ENCODE data around the gene P2RY12. TPM values are rescaled to one million over a fixed set of nuclear protein-coding genes. Genes with fewer than 3 reads are reported as not detected.

The P2RY12 gene
- total RNA-seq, 1 donor, result under 0.01 TPM

- TF ChIP-seq CTCF (IDR thresholded peaks at IDR 0.05; ENCODE audit: insufficient read depth, low read depth, low read length), result no peak
- DNase-seq (ENCODE audit: low read depth), result no peak
- H3K4me3 ChIP-seq (ENCODE audit: low read depth, low read length), result no peak overlapping the region
Measured at GRCh38 chr3:151307583-151308488, 76.7 kb downstream of the P2RY12 start.

GRCh38 chr3:151307131-151307530 lies 77.4 kb downstream of the P2RY12 start:
- no peak overlapping the region for H3K4me3 ChIP-seq (ENCODE audit: low read depth, low read length)
- no peak for TF ChIP-seq CTCF (IDR thresholded peaks at IDR 0.05; ENCODE audit: insufficient read depth, low read depth, low read length)
- DNase-seq (ENCODE audit: low read depth), result no peak

- no peak overlapping the region for H3K4me3 ChIP-seq (ENCODE audit: low read depth, low read length)
- no peak for DNase-seq (ENCODE audit: low read depth)
- no peak for TF ChIP-seq CTCF (IDR thresholded peaks at IDR 0.05; ENCODE audit: insufficient read depth, low read depth, low read length)
Measured at GRCh38 chr3:151306168-151306810, 78.3 kb downstream of the P2RY12 start.

GRCh38 chr3:151305775-151306151 lies 78.8 kb downstream of the P2RY12 start:
- no peak overlapping the region for H3K4me3 ChIP-seq (ENCODE audit: low read depth, low read length)
- no peak for DNase-seq (ENCODE audit: low read depth)

GRCh38 chr3:151305060-151305774 lies 79.3 kb downstream of the P2RY12 start:
- TF ChIP-seq CTCF (IDR thresholded peaks at IDR 0.05; ENCODE audit: insufficient read depth, low read depth, low read length), result peak; percentile 15
- peak; percentile 99 for DNase-seq (ENCODE audit: low read depth)
- H3K4me3 ChIP-seq (ENCODE audit: low read depth, low read length), result no peak overlapping the region

More at GRCh38 chr3:151305775-151306151, 78.8 kb downstream of the P2RY12 start:
- TF ChIP-seq CTCF (IDR thresholded peaks at IDR 0.05; ENCODE audit: insufficient read depth, low read depth, low read length), result no peak

GRCh38 chr3:151303751-151304150 lies 80.8 kb downstream of the P2RY12 start:
- no peak overlapping the region for H3K4me3 ChIP-seq (ENCODE audit: low read depth, low read length)
- DNase-seq (ENCODE audit: low read depth), result no peak
- TF ChIP-seq CTCF (IDR thresholded peaks at IDR 0.05; ENCODE audit: insufficient read depth, low read depth, low read length), result no peak
